Activated CD8-positive, alpha-beta memory T cell treated with anti-CD3 and anti-CD28 coated beads for 24 hours (primary cell): ENCODE measurements around the gene MDH2.
"Not testable (repeated sequence)": the region's sequence is repeated elsewhere in the genome, so short reads cannot be mapped to it uniquely, and the experiment has no call there.

Experiments
- DNase-seq: peaks from one replicate; pipeline ENCODE4 v3.0.0-alpha.2; 2020

MDH2 gene

GRCh38 chr7:76073335-76073990 lies 25.6 kb downstream of the MDH2 start:
- no peak for DNase-seq

DNA sequence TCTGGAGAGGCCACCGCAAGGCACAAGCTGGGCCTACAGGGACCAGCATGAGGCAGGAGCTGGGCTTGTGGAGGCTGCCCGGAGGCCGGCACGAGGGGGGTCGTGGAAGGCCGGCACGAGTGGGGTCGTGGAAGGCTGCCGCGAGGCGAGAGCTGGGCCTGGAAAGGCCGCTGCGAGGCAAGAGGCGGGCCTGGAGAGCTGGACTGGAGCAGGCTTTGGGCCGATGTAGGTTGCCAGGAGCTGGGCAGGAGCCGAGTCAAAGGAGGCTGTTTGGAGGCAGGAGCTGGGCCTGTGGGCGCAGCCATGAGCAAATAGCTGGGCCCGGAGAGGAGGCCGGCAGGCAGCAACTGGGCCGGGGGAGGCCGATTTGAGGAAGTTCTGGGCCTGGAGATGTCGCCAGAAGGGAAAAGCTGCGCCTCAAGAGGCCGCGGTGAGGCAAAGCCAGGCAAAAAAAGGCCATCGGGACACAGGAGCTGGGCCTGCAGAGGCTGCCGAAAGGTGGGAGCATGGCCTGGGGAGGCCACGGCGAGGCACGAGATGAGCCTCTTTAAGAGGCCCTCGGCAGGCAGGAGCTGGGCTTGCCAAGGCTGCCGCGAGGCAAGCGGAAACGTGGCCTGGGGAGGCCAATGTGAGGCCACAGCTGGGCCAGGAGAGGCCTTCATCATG lies 26.5 kb downstream of the MDH2 start:
- no peak for DNase-seq

DNA sequence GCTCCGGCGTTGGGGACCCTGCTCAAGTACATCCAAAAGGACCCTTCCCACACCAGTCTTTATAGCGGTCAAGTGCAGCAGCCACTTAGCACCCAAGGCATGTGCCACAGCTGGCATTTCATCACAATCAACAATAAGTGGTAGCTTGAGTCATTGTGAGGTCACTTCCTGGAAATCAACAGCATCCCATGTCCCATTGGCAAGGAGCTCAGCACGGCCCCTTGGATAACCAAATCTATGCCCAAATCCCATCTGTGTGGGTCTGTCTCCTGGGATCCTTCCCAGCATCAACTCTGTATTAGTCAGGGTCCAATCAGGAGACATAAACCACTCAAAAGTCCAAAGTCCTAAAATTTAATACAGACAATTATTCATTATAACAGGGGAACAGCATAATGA lies 27.1 kb downstream of the MDH2 start:
- DNase-seq, result no peak

- no peak for DNase-seq
Observed at GRCh38 chr7:76076995-76077394, 29.1 kb downstream of the MDH2 start.

- DNase-seq, result no peak
Observed at GRCh38 chr7:76077435-76077834, 29.5 kb downstream of the MDH2 start.

DNA sequence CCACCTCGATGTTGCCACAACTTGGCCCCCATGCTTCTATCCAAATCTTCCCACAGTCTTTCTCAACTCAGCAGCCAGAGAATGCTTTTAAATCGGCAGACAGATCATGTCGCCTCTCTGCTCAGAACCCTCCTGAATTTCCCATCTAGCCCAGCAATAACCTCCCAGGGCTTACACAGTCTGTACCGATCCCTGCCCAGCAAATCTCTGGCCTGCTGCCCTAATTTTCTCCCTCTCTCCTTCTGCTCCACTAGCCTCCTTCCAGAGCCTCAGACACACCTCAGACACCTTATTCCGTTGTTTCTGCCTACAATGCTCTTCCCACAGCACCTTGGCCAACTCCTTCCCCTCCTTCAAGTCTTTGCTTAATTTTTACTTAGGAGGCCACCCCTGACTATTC lies 32.3 kb downstream of the MDH2 start:
- no peak for DNase-seq

GRCh38 chr7:76084115-76084514 lies 36.2 kb downstream of the MDH2 start:
- not testable (repeated sequence) for DNase-seq

GRCh38 chr7:76086070-76086469 lies 38.2 kb downstream of the MDH2 start:
- DNase-seq, result no peak

DNA sequence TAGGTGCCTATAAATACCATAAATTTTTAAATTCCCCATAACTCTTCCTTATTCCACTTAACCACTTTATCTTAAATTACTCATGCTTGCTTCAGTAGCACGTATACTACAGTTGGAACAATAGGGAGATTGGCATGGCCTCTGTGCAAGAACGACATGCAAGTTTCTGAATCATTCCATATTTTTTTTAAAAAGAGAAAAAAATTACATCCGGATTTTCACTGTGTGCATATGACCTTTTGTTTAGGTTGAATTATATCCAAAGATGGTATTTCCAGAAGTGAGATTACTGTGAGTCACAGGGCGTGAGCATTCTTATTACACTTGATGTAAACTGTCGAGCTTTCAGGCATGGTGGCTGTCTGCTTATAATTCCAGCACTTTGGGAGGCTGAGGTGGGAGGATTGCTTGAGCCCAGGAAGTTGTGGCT lies 39.5 kb downstream of the MDH2 start:
- DNase-seq, result not testable (repeated sequence)

- no peak for DNase-seq
Observed at GRCh38 chr7:76089865-76090475, 42.1 kb downstream of the MDH2 start.

DNA sequence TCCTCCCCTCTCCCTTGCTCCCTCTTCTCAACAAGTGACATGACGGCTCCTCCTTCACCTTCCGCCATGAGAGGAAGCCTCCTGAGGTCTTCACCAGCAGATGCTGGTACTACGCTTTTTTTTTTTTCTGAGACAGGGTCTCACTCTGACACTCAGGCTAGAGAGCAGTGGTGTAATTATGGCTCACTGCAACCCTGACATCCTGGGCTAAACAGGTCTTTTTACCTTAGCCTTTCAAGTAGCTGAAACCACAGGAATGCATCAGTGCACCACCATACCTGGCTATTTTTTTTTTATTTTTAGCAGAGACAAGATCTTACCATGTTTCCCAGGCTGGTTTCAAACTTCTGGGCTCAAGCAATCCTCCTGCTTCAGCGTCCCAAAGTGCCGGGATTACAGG lies 43.6 kb downstream of the MDH2 start:
- no peak for DNase-seq

GRCh38 chr7:76093531-76093930 lies 45.6 kb downstream of the MDH2 start:
- not testable (repeated sequence) for DNase-seq

DNA sequence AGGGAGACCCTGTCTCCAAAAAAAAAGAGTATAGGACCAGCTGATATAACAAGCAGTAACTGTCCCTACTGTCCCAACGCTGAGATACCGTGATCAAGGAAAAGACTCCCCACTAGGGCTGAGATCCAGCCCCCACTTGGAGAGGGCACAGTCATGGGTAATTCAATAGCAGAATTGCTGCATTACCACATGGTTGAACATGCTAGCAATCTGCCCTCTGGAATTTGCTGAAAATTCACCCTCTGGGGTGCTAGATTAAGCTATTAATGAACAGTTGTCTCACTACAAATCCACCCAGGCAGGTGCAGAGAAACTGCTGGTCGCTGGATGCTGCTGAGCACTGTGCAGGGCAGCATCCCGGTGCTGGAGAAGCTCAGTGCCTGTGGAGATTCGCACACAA lies 46.4 kb downstream of the MDH2 start:
- DNase-seq, result not testable (repeated sequence)

- DNase-seq, result no peak
Observed at GRCh38 chr7:76095908-76096307, 48.0 kb downstream of the MDH2 start.

GRCh38 chr7:76101693-76102437 lies 54.0 kb downstream of the MDH2 start:
- not testable (repeated sequence) for DNase-seq

- DNase-seq, result not testable (repeated sequence)
Observed at GRCh38 chr7:76103788-76104187, 55.9 kb downstream of the MDH2 start.

DNA sequence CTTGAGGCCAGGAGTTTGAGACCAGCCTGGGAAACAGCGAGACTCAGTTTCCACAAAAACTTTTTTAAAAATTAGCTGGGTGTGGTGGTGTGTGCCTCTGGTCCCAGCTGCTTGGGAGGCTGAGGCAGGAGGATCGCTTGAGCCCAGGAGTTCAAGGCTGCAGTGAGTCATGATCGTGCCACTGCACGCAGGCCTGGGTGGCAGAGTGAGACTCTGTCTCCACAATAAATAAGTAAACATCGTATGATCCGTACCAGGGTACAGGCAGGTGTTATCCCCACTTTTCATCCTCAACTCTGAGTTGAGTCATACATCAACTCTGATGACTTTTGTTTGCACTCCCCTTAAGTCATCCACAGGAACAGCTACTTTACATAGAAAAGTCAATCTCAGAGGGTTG lies 58.2 kb downstream of the MDH2 start:
- DNase-seq, result not testable (repeated sequence)

- no peak for DNase-seq
Observed at GRCh38 chr7:76106893-76107292, 59.0 kb downstream of the MDH2 start.

GRCh38 chr7:76108540-76109233 lies 60.8 kb downstream of the MDH2 start:
- DNase-seq, result no peak

DNA sequence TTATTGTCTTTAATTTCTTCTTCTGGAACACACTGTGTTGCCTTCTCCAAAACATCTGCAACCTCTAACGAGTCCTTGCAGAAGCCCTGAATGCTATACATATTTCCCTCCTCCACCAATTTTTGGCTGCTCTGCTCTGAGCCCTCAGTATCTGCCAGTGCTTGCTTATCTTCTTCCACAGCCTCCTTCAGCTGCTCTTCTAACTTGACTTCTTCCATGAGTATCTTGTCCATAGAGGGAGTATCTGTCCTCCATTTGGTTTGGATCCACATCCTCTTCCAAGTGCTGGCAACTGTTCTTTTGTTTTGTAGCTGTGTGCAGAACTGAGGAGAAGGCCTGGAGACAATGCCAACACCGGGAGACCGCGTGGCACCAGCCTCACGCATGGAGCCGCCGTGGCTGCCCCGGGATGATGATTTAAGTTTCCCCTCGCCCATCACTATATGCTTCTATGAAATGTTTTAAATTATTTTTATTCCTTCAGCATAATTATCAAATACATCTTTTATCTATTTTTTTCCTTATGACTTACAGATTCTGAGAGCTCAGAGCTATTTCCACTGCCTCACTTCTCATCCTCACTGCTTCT lies 65.2 kb downstream of the MDH2 start:
- DNase-seq, result not testable (repeated sequence)

DNA sequence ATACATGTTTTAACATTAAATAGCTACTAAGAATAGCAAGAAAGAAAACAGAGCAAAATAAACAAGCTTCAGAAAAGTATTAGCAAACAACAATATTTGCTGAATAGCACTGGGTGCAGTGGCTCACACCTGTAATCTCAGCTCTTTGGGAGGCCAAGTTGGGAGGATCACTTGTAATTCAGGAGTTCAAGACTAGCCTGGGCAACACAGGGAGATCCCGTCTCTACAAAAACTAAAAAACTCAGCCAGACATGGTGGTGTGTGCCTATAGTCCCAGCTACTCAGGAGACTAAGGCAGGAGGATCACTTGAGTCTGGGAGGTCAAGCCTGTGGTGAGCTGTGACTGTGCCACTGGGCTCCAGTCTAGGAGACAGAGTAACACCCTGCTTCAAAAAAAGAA lies 66.8 kb downstream of the MDH2 start:
- not testable (repeated sequence) for DNase-seq
